SH-SY5Y (cell line): ENCODE measurements around the gene PGM1.

Experiments
- GATA2 ChIP-seq: IDR thresholded peaks from 2 replicates; pipeline ENCODE4 v1.6.1; 2011; ENCODE audit warnings: mild to moderate bottlenecking, low read depth, low read length
- GATA3 ChIP-seq: IDR thresholded peaks from 2 replicates; pipeline ENCODE4 v1.6.1; 2011; ENCODE audit warnings: low read depth, mild to moderate bottlenecking, low read length, moderate library complexity

- TF ChIP-seq GATA3 (no peak), GATA2 (no peak)
Observed at GRCh38 chr1:63663873-63664272, 70.7 kb downstream of the PGM1 start.
